NCI-H446 (cell line): ENCODE measurements around the gene SYNGR4.

Experiments
- DNase-seq, 2 experiments: peaks; one replicate each; lab custom pipeline; 2025; lab: John Stamatoyannopoulos, UW

The SYNGR4 gene

DNA sequence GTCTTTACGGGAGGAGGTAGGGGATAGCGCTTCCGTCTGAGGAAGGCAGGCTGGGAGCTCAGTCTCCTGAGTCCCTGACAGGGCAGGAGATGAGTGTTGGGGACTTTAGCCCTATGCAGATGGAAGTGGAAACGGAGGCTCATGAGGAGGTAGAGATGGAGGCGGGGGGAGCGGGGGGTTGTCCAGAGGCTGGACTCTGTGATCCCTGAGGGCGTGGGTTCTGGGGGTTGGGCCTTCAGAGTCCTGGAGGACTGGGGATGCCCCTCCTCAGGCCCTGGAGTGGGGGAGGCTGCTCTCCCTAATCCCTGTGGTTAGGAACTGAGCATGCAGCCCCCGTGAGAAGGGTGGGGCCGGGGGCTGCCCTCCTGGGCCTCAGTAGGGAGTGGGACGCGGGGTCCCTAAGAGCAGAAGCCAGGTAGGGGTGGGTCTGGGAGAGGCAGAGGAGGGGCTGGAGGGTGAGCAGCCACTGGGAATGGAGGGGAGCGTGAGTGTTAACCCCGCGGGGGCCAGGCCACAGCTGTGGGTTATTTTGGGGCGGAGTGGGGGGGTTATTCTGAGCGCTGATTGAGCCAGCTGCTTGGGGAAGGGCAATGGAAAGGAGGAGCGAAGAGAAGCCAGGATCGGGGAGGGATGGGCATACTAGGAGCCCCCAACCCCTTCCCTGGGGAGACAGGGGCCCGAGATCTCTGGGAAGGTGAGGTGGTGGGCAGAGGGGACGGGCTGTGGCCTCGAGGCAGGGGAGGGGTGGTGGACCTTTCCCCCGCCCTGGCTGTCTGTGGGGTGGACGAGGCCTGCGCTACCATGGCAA, 32.1 kb downstream of the SYNGR4 start:
- no peak for DNase-seq

DNA sequence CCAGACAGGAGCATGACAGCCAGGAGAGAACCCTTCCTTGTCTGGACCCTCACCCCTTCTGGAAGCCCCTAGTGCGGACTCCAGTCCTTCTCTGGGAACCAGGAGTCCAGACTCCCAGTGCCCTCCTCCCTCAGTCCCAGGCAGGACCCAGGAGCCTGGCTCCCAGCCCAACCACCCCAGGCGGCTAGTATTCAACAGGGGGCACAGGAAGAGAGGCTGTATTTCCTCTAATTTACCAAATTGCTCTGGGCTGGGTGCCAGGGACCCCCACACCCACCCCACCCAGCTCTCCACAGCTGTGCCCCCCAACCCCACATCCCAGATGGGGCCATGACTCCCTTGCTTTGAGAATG, 32.6 kb downstream of the SYNGR4 start:
- DNase-seq = no peak

DNA sequence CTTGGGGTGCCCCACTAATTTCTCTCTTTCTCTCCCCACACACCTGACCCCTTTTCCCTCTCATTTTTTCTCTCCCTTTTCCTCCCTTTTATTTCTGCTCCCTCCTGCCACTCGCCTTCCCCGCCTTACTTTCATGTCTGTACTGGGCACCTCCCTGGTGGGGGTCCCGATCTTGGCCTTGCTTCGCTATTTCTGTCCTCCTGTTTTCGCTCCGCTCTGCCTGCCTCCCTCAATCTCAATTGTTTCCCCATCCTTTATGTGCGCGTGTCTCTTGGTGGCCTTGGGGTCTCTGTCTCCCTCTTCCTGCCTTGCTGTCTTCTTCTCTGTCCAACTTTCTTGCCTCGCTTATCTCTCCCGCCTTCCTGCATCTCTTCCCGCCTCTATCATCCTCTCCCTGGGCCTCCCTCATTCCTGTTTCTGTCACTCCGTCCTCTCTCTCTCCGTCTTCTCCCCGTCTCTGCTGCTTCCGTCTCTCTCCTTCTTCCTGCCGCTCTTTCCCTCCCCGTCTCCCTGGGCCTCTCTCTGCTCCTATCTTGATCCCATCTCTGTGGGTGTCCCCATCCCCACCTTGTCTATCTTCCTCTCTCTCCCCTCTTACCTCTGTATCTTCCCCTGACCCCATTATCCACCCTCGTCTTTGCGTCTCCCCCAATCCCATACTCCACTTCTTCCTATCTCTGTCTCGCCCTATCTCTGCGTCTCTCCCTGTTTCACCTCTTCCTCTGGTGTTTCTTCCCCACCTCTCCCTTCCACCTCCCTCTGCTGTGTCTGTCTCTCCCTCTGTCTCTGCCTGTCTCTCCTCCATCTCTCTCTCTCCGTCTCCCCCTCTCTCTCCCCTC, 33.3 kb downstream of the SYNGR4 start:
- no peak for DNase-seq

DNA sequence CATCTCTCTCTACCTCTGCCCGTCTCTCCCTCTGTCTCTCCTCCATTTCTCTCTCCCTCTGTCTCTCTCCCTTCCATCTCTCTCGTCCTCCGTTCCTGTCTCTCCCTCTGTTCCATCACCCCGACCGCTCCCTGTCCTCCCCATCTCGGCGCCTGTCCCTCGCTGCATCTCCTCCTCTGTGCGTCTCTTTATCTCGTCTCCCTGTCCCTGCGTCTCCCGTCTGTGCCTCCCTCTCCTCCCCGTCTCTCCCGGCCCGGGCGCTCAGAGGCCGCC, 33.9 kb downstream of the SYNGR4 start:
- DNase-seq = no peak

DNA sequence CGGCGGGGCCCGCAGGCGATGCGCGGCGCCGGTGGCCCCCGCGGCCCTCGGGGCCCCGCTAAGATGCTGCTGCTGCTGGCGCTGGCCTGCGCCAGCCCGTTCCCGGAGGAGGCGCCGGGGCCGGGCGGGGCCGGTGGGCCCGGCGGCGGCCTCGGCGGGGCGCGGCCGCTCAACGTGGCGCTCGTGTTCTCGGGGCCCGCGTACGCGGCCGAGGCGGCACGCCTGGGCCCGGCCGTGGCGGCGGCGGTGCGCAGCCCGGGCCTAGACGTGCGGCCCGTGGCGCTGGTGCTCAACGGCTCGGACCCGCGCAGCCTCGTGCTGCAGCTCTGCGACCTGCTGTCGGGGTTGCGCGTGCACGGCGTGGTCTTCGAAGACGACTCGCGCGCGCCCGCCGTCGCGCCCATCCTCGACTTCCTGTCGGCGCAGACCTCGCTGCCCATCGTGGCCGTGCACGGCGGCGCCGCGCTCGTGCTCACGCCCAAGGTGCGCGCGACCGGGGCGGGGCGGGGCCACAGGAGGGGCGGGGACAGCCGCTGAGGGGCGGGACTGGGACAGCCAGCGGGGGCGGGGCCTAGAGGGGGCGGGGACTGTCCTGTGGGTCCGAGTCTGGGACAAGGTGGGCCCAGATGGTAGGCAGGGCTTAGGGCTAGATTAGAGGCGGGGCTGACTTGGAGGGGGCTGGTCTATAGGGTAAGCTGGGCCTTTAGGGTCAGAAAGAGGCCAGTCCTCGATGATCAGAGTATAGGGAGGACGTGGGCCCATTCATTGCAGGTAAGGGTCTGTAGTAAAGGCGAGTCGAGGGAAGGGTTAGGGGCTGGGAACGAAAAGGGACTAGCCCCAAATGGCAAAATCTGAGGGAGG, 34.4 kb downstream of the SYNGR4 start:
- DNase-seq = peak in 1 of 2 experiments; percentile 78

DNA sequence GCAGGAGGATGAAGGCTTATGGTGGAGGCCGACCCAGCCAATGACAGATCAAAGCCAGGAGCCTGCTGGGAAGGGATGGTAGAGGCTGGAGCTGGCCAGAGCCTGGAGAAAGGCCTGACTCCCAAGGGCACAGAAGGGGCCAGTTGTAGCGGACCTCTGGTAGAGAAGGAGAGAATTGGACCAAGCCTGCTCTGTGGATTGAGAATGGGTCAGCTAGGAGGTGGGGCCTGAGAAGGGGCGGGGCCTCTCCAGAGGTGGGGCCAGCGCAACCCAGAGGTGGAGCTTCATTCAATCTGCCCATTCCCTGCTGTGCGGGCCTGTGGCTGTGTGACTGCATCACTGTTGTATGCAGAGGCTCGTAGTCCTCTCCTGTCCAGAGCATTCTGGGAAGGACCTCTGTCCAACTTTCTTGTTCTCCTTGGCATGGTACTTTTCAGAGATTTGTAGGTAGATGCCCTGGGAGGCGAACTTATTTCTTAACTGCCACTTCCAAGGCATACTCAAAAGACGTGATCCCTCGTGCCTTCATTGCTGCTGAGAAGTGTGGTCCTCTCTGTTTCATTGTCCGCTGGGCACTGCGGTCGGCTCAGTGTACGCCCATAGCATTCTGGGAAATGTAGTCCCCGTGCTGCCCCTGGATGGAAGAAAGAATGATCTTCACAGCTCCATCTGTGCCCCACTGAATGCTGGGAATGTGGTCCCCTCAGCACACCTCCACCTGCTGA, 36.0 kb downstream of the SYNGR4 start:
- no peak for DNase-seq

DNA sequence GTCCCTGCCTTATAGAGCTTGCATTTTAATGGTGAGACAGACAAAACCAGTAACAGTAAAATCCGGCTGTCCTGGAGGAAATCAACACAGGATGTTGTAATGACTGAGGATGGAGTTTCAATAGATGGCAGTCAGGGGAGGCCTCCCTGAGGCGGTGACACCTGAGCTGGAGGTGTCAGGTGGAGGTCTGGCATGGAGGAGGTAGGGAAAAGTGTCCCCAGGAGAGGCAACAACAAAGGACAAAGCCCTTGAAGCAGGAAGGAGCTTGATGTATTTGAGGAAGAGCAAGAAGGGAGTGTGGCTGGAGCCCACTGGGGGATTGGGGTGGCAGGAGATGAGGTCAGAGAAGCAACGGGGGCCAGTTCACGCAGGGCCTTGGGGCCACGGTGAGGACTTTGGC, 37.1 kb downstream of the SYNGR4 start:
- no peak for DNase-seq

DNA sequence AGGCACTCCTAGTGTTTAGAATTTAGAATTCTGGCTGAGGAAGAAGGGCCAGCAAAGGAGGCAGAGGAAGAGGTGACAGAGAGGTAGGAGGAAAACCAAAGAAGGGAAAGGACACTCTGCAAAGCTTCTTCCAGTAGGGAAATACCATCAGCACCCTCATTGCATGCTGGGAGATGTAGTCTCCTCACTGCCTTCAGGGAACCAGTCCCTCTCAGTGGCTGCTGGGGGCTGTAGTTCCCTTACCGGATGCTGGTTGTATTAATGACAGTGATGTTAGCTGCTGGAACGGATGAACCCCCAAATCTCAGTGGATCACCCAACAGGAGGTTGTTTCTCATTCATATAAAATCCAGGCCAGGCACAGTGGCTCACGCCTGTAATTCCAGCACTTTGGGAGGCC, 39.4 kb downstream of the SYNGR4 start:
- DNase-seq = peak; percentile 24 to 61

DNA sequence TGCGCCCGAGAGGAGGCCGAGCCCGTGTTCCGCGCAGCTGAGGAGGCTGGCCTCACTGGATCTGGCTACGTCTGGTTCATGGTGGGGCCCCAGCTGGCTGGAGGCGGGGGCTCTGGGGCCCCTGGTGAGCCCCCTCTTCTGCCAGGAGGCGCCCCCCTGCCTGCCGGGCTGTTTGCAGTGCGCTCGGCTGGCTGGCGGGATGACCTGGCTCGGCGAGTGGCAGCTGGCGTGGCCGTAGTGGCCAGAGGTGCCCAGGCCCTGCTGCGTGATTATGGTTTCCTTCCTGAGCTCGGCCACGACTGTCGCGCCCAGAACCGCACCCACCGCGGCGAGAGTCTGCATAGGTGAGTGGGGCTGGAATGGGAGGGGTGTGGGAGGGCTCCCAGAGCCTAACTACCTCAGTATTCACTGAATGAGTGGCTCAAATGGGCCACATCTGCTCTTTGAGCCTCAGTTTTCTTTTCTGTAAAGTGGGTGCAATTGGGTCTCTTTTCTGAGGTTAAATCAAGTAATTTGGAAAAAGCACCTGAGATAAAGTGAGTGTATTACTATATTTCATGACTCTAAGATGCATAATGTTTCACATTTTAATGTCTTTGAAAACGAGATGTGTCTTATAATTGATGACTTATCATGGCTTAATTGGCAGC, 41.0 kb downstream of the SYNGR4 start:
- no peak for DNase-seq

DNA sequence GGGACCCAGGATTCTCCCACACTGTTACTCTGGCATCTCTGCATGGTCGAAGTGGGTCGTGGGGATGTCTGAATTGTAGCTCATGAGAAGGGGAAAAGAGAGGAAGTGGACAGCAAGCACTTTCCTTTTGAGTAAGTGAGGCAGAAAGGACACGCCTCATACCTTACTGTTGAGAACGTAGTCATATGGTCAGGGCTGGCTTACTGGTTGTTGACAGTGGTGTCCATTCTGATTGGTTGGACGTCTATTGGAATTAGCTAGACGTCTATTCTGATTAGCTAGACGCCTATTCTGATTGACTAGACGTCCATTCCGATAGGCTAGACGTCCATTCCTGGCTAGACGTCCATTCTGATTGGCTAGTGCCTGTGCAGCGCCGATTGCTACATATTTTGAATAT, 41.7 kb downstream of the SYNGR4 start:
- DNase-seq = no peak

DNA sequence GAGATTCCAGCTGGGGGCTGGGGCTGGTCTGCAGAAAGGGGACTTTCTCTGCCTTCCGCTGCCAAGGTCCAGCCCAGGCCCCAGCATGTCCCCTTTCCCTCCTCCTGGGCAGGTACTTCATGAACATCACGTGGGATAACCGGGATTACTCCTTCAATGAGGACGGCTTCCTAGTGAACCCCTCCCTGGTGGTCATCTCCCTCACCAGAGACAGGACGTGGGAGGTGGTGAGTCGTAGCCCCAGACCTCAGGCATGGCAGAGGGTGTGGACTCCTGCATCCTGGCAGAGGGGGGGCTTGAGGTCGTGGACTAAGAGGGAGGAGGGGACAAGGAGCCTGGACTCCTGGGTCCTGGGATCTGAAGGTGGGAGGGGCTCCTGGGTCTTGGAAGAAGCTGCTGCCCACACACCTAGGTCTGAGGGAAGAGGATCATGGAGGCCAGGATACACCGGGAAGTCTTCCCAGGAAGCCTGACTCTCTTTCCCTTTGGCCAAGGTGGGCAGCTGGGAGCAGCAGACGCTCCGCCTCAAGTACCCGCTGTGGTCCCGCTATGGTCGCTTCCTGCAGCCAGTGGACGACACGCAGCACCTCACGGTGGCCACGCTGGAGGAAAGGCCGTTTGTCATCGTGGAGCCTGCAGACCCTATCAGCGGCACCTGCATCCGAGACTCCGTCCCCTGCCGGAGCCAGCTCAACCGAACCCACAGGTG, 49.9 kb downstream of the SYNGR4 start:
- no peak for DNase-seq

DNA sequence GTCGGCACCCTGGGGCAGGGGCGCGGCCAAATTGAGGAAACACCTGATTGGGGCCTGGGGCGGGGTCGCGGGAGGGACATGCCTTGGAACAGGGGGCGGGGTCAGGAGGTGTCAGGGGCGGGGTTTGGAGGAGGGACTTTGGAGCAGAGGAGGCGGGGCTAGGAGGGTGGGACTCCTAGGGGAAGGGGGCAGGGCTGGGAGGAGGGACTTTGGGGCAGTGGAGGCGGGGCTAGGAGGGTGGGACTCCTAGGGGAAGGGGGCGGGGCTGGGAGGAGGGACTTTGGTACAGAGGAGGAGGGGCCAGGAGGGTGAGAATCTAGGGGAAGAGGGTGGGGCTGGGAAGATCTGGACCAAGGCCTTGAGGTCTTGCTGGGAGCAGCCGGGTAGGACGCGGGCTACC, 51.2 kb downstream of the SYNGR4 start:
- peak in 1 of 2 experiments; percentile 47 for DNase-seq

DNA sequence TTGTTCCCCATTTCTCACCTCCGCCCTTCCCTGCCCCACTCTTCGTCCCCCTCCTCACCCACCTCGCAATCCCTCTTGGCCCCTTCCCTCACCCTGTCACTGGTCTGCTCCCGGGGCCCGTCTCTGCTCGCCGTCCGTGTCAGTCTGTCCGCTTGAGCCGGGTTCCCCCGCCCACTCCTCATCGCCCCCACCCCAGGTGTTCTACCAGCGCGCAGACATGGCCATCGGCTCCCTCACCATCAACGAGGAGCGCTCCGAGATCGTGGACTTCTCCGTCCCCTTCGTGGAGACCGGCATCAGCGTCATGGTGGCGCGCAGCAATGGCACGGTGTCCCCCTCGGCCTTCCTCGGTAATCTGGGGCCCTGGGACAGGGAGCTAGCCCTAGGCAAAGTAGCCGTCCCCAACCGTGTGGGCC, 51.6 kb downstream of the SYNGR4 start:
- no peak for DNase-seq

DNA sequence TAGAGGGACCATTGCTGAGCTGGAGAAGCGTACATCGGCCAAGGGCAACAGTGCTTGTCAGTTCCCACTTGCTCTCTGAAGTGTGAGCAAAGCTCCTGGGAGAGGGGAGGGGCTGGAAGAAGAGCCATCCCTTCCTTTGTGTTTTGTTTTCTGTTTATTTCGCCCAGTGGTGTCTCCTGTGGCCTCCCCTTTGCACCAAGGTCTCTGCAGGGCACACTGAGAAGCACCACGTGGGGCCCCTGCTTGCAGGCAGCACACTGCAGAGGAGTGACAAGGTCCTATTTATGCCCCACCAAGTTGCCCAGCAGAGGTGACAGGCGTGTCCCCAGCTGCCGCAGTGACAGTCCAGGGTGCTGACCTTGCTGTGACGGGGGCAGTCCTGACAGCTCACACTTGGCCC, 53.3 kb downstream of the SYNGR4 start:
- DNase-seq = no peak

DNA sequence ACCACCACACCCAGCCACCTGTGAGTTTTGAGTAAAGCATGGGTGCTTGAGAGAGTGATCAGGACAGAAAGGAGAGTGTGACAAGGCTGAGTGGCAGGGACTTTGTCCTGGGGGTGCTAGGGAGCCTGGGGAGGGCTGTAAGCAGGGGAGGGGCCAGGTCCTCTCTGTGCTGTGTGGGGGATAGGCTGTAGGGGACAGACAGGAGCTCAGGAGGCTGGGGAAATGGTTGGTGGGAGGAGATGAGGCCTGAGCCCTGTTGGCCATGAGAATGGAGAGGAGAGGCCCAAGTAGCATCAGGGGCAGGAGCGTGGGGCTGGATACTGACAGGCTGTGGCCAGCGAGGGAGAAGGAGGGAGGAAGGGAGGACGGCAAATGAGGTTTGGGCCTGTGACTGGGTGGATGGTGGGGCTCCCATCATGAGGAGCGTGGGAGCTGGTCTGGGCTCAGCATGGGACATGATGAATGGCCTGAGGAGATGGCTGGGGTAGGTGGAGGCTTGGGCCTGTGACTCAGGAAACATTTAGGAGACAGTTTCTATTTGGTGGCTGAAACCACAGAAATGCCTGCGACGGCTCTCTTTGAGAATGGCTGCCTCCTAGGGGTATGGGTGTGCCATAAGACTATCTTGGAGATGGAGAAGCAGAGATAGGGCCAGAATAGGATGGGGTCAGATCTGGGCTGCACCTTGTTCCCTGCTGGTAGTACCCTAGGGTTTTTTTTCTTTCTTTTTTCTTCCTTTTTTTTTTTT, 54.3 kb downstream of the SYNGR4 start:
- no peak for DNase-seq

DNA sequence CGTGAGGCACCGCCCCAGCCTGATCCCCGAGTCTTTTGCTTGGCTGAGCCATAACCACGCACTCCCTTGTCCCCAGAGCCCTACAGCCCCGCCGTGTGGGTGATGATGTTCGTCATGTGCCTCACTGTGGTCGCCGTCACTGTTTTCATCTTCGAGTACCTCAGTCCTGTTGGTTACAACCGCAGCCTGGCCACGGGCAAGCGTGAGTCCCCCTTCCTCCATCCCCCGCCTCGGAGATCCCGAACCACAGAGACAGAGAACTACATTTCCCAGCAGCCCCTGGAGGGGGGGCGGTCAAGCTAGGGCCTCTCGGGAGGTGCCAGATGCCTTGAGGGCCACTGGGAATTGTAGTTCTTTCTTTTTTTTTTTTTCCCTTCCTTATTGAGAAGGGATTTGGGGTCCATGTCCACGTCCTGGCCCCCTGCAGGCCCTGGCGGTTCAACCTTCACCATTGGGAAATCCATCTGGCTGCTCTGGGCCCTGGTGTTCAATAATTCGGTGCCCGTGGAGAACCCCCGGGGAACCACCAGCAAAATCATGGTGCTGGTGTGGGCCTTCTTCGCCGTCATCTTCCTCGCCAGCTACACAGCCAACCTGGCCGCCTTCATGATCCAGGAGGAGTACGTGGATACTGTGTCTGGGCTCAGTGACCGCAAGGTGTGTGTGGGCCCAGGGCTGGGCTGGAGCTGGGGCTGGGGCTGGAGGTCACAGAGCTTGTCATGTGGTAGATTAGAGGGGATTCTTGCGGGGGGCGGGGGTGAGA, 55.2 kb downstream of the SYNGR4 start:
- DNase-seq = peak in 1 of 2 experiments; percentile 54

DNA sequence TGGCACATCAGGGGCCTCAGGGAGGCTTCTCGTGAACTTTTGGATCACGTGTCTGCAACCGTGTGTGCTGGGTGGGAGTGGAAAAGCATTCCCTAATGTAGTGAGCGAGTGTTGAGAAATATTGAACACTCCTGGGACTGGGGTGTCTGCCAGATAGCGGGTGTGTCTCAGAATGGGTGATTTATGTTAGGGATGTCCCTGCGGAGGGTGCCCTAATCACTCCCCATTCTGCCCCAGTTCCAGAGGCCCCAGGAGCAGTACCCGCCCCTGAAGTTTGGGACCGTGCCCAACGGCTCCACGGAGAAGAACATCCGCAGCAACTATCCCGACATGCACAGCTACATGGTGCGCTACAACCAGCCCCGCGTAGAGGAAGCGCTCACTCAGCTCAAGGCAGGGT, 57.4 kb downstream of the SYNGR4 start:
- DNase-seq = no peak

DNA sequence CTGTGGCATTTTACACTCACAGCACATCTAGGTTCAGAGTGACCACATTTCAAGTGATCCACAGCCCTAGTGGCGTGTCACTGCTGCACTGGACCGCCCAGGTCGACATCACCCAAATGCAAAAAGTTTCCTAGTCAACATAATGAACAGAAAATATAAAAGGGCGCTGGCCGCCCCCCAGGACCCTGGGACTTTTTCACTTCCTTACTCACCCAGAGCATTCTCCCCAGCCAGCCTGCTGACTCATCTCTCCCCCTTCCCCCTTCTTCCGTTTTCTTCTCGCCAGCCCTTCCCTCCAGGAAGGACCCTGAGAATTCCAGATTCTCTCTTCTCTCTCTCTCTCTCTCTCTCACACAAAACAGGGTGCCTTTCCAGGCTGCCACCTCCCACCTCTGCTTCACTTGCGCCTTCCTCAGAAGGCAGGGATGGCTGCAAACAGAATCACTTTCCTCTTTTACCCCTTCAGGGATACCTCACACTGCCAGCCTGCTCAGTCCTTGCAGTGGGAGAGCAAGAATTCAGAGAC, 60.6 kb downstream of the SYNGR4 start:
- DNase-seq = no peak
